HEK293 (cell line): Measurements from ENCODE around the gene MMP27.

Source experiments
- CTCF ChIA-PET: fragments of 350-600 bp; formaldehyde crosslinking; extraction: SDS; loops from one replicate; lab custom pipeline; 2021; ENCODE audit warnings: antibody characterized with exemption; lab: Yijun Ruan, JAX
- POLR2A ChIA-PET: fragments of 300-600 bp; formaldehyde crosslinking; extraction: SDS; loops from one replicate; lab custom pipeline; 2020; ENCODE audit warnings: antibody characterized with exemption, inconsistent platforms; lab: Yijun Ruan, JAX
- H3K27ac ChIP-seq: fragments of 200-500 bp; sonication (Bioruptor generic); 2 replicates; pipeline ENCODE4 v1.5.1; 2014; ENCODE audit warnings: low read depth, low read length, control low read depth, inconsistent platforms; ENCODE audit errors: extremely low read depth
- H3K36me3 ChIP-seq, 2 experiments: fragments of 200-500 bp in 1 of 2; sonication (Bioruptor generic) in 1 of 2; 1 replicate in 1 of 2; 2 replicates in 1 of 2; pipeline ENCODE4 v1.5.1; 2014 to 2017; ENCODE audit warnings: inconsistent platforms in 2 of 2, low read length in 2 of 2; ENCODE audit not compliant: control insufficient read depth in 2 of 2, insufficient read depth in 1 of 2
- H3K4me1 ChIP-seq: fragments of 200-500 bp; sonication (Bioruptor generic); 2 replicates; pipeline ENCODE4 v1.5.1; 2014; ENCODE audit warnings: mild to moderate bottlenecking, low read length, inconsistent platforms; ENCODE audit not compliant: control insufficient read depth, insufficient read depth
- H3K4me3 ChIP-seq: 2 replicates; pipeline ENCODE4 v1.5.1; 2011; ENCODE audit warnings: low read depth, mild to moderate bottlenecking, control low read depth, low read length, moderate library complexity
- H3K9me3 ChIP-seq: fragments of 200-500 bp; sonication (Bioruptor generic); 2 replicates; pipeline ENCODE4 v1.5.1; 2014; ENCODE audit warnings: low read depth, low read length, inconsistent platforms; ENCODE audit not compliant: control insufficient read depth, insufficient read depth
- KLF16 ChIP-seq: fragments of 450-650 bp; formaldehyde crosslinking; IDR thresholded peaks from 2 replicates; pipeline ENCODE4 v1.5.1; 2017; ENCODE audit warnings: missing biosample characterization, missing genetic modification characterization
- PRDM1 ChIP-seq: fragments of 450-650 bp; formaldehyde crosslinking; IDR thresholded peaks from 2 replicates; pipeline ENCODE4; 2016; ENCODE audit warnings: missing biosample characterization, missing genetic modification characterization
- SCRT2 ChIP-seq: fragments of 450-650 bp; formaldehyde crosslinking; IDR thresholded peaks from 2 replicates; pipeline ENCODE4 v1.5.1; 2016; ENCODE audit warnings: missing biosample characterization, missing genetic modification characterization
- SP3 ChIP-seq: fragments of 450-650 bp; formaldehyde crosslinking; IDR thresholded peaks from 2 replicates; pipeline ENCODE4 v1.5.1; 2016; ENCODE audit warnings: missing biosample characterization, missing genetic modification characterization
- ZBTB17 ChIP-seq: fragments of 450-650 bp; formaldehyde crosslinking; IDR thresholded peaks from 2 replicates; pipeline ENCODE4 v1.5.1; 2016; ENCODE audit warnings: missing biosample characterization, missing genetic modification characterization
- ZNF114 ChIP-seq: fragments of 450-650 bp; formaldehyde crosslinking; IDR thresholded peaks from 2 replicates; pipeline ENCODE4 v1.5.0; 2017; ENCODE audit warnings: missing biosample characterization, missing genetic modification characterization
- ZNF121 ChIP-seq: fragments of 450-650 bp; formaldehyde crosslinking; IDR thresholded peaks from 2 replicates; pipeline ENCODE4 v1.5.1; 2016; ENCODE audit warnings: missing biosample characterization, missing genetic modification characterization
- ZNF350 ChIP-seq: fragments of 450-650 bp; formaldehyde crosslinking; IDR thresholded peaks from 2 replicates; pipeline ENCODE4 v1.5.0; 2017; ENCODE audit warnings: missing biosample characterization, mild to moderate bottlenecking, missing genetic modification characterization
- ZNF362 ChIP-seq: fragments of 450-650 bp; formaldehyde crosslinking; IDR thresholded peaks from 2 replicates; pipeline ENCODE4 v1.5.1; 2016; ENCODE audit warnings: missing biosample characterization, missing genetic modification characterization
- ZNF366 ChIP-seq: fragments of 450-650 bp; formaldehyde crosslinking; conservative IDR thresholded peaks from 2 replicates; pipeline ENCODE4 v1.5.1; 2016; ENCODE audit warnings: missing biosample characterization, missing genetic modification characterization
- ZNF37A ChIP-seq: fragments of 450-650 bp; IDR thresholded peaks from 2 replicates; pipeline ENCODE4 v1.5.1; 2018; ENCODE audit warnings: missing biosample characterization, missing genetic modification characterization
- ZNF518A ChIP-seq: fragments of 450-650 bp; formaldehyde crosslinking; conservative IDR thresholded peaks from 2 replicates; pipeline ENCODE4 v1.5.1; 2016; ENCODE audit warnings: low read depth, missing biosample characterization, missing genetic modification characterization
- ZNF596 ChIP-seq: fragments of 450-650 bp; IDR thresholded peaks from 2 replicates; pipeline ENCODE4 v1.5.0; 2018; ENCODE audit warnings: missing biosample characterization, mild to moderate bottlenecking, missing genetic modification characterization, moderate library complexity
- ZNF660 ChIP-seq: fragments of 450-650 bp; IDR thresholded peaks from 2 replicates; pipeline ENCODE4 v1.5.1; 2018; ENCODE audit warnings: missing biosample characterization, mild to moderate bottlenecking, missing genetic modification characterization
- ZNF701 ChIP-seq: fragments of 450-650 bp; formaldehyde crosslinking; IDR thresholded peaks from 2 replicates; pipeline ENCODE4 v1.5.1; 2016; ENCODE audit warnings: missing biosample characterization, missing genetic modification characterization
- ZNF776 ChIP-seq: fragments of 450-650 bp; formaldehyde crosslinking; IDR thresholded peaks from 2 replicates; pipeline ENCODE4 v1.5.0; 2017; ENCODE audit warnings: missing biosample characterization, missing genetic modification characterization, borderline replicate concordance
- ZNF791 ChIP-seq: fragments of 450-650 bp; formaldehyde crosslinking; IDR thresholded peaks from 2 replicates; pipeline ENCODE4 v1.5.1; 2016; ENCODE audit warnings: missing biosample characterization, missing genetic modification characterization
- ZNF843 ChIP-seq: fragments of 450-650 bp; formaldehyde crosslinking; IDR thresholded peaks from 2 replicates; pipeline ENCODE4 v1.5.1; 2016; ENCODE audit warnings: missing biosample characterization, missing genetic modification characterization
- ZSCAN4 ChIP-seq: fragments of 450-650 bp; formaldehyde crosslinking; IDR thresholded peaks from 2 replicates; pipeline ENCODE4 v1.5.1; 2017; ENCODE audit warnings: missing biosample characterization, missing genetic modification characterization
- ZSCAN5A ChIP-seq: fragments of 450-650 bp; formaldehyde crosslinking; IDR thresholded peaks from 2 replicates; pipeline ENCODE4 v1.5.1; 2016; ENCODE audit warnings: missing biosample characterization, missing genetic modification characterization

MMP27 gene

GRCh38 chr11:102661040-102661439 is 44.5 kb downstream of the MMP27 start (continued):
- TF ChIP-seq ZNF518A (tag by site-specific recombination) (no peak), ZNF366 (no peak), ZNF701 (tag by site-specific recombination) (no peak), ZNF37A (tag by site-specific recombination) (no peak), ZNF660 (no peak), ZNF596 (tag by site-specific recombination) (no peak)
- TF ChIP-seq, all 188 proteins: peak for 0

GRCh38 chr11:102656528-102656927 is 49.0 kb downstream of the MMP27 start:
- TF ChIP-seq ZNF776 (tag by site-specific recombination) = no peak
- no peak for TF ChIP-seq SCRT2 (tag by site-specific recombination)
- TF ChIP-seq, all 188 proteins: peak for 0
- Histone ChIP-seq H3K27ac (no peak overlapping the region), H3K9me3 (no peaks in the 10 kb centered on the region), H3K4me3 (no peak overlapping the region), H3K36me3 (no peaks in the 10 kb centered on the region), H3K4me1 (no peaks in the 10 kb centered on the region)
- POLR2A ChIA-PET = no interaction called here
- CTCF ChIA-PET = interaction anchor here (1.8 kb wide), 1 partner anchor 10 kb away, joined by 5 read pairs; no protein-coding TSS in a partner anchor

- H3K4me1 ChIP-seq = no peaks in the 10 kb centered on the region
- no peaks in the 10 kb centered on the region for H3K36me3 ChIP-seq
- H3K4me3 ChIP-seq = no peak overlapping the region
- H3K9me3 ChIP-seq = no peaks in the 10 kb centered on the region
- POLR2A ChIA-PET = no interaction called here
- CTCF ChIA-PET = no interaction called here
- no peak overlapping the region for H3K27ac ChIP-seq
- TF ChIP-seq ZSCAN5A (tag by site-specific recombination) = no peak
- no peak for TF ChIP-seq ZBTB17 (tag by site-specific recombination)
- no peak for TF ChIP-seq ZNF362
- no peak for TF ChIP-seq ZNF350 (tag by site-specific recombination)
- no peak for TF ChIP-seq ZNF121
- no peak for TF ChIP-seq ZSCAN4 (tag by site-specific recombination)
- TF ChIP-seq ZNF518A (tag by site-specific recombination) = no peak
- TF ChIP-seq ZNF843 = no peak
- no peak for TF ChIP-seq PRDM1 (tag by site-specific recombination)
- TF ChIP-seq SP3 = no peak
- no peak for TF ChIP-seq KLF16
- TF ChIP-seq ZNF791 (tag by site-specific recombination) = no peak
- TF ChIP-seq ZNF114 = no peak
Measured at GRCh38 chr11:102655547-102655946, 50.0 kb downstream of the MMP27 start.
